SK-N-SH (cell line): Measurements from ENCODE around the gene UBXN1.

Experiments used
- ELF1 ChIP-seq: IDR thresholded peaks from 2 replicates; pipeline ENCODE4 v1.4.0; 2012
- FOXJ3 ChIP-seq: sonication (generic); formaldehyde crosslinking; IDR thresholded peaks from 2 replicates; pipeline ENCODE4 v1.5.1; 2020; ENCODE audit warnings: mild to moderate bottlenecking, missing genetic modification reagents
- JUND ChIP-seq: IDR thresholded peaks from 2 replicates; pipeline ENCODE4 v1.4.0; 2012
- NFIC ChIP-seq: IDR thresholded peaks from 2 replicates; pipeline ENCODE4 v1.4.0; 2012; ENCODE audit warnings: borderline replicate concordance
- PBX3 ChIP-seq: IDR thresholded peaks from 2 replicates; pipeline ENCODE4; 2012
- POLR2AphosphoS5 ChIP-seq: IDR thresholded peaks from 2 replicates; pipeline ENCODE4 v1.6.1; 2012; ENCODE audit warnings: low read depth, low read length
- RFX5 ChIP-seq: IDR thresholded peaks from 2 replicates; pipeline ENCODE4 v1.6.1; 2012; ENCODE audit warnings: mild to moderate bottlenecking, improper control_type of control experiment, low read length
- TEAD4 ChIP-seq: IDR thresholded peaks from 2 replicates; pipeline ENCODE4 v1.4.0; 2012; ENCODE audit warnings: mild to moderate bottlenecking, borderline replicate concordance; ENCODE audit not compliant: insufficient read depth
- TF ChIP-seq, protein P1 (sequence below): IDR thresholded peaks from 2 replicates; pipeline ENCODE4 v1.4.0; 2012; ENCODE audit warnings: low read depth, borderline replicate concordance

GRCh38 chr11:62726915-62727164 lies 48.0 kb upstream of the UBXN1 start:
- TF ChIP-seq POLR2AphosphoS5 = no peak
- TF ChIP-seq, protein P1, sequence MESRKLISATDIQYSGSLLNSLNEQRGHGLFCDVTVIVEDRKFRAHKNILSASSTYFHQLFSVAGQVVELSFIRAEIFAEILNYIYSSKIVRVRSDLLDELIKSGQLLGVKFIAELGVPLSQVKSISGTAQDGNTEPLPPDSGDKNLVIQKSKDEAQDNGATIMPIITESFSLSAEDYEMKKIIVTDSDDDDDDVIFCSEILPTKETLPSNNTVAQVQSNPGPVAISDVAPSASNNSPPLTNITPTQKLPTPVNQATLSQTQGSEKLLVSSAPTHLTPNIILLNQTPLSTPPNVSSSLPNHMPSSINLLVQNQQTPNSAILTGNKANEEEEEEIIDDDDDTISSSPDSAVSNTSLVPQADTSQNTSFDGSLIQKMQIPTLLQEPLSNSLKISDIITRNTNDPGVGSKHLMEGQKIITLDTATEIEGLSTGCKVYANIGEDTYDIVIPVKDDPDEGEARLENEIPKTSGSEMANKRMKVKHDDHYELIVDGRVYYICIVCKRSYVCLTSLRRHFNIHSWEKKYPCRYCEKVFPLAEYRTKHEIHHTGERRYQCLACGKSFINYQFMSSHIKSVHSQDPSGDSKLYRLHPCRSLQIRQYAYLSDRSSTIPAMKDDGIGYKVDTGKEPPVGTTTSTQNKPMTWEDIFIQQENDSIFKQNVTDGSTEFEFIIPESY = no peak
- no peak for TF ChIP-seq FOXJ3 (CRISPR knock-in tag)
- TF ChIP-seq TEAD4 = no peak
- TF ChIP-seq NFIC = no peak
- TF ChIP-seq ELF1 = no peak
- no peak for TF ChIP-seq RFX5
- TF ChIP-seq PBX3 = no peak
- no peak for TF ChIP-seq JUND
